ENCODE measurements around the gene FOXO1. TPM values are rescaled to one million over a fixed set of nuclear protein-coding genes. Genes with fewer than 3 reads are reported as not detected.

FOXO1 gene
- total and polyA plus RNA-seq, 2 experiments from 2014 or later = 32.4 to 68.0 TPM

DNA sequence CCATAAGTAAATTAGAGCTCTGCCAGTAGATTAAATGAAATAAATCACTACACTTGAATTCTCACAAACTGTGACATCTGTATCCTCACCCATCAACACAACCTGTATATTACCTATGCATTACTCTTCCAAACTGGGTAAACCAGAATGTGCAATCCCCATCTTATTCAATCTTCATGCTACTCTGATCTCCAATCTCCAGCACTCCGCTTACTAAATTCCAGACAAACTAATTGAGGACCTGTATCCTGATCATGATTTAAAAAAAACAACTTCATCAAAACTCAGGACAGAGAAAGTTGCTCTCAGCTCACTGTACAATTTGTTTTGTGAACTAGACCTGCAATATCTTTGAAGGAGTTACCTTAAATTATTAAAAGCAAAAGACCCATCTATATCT, 74.4 kb downstream of the FOXO1 start (continued):
- TF ChIP-seq, protein P1, sequence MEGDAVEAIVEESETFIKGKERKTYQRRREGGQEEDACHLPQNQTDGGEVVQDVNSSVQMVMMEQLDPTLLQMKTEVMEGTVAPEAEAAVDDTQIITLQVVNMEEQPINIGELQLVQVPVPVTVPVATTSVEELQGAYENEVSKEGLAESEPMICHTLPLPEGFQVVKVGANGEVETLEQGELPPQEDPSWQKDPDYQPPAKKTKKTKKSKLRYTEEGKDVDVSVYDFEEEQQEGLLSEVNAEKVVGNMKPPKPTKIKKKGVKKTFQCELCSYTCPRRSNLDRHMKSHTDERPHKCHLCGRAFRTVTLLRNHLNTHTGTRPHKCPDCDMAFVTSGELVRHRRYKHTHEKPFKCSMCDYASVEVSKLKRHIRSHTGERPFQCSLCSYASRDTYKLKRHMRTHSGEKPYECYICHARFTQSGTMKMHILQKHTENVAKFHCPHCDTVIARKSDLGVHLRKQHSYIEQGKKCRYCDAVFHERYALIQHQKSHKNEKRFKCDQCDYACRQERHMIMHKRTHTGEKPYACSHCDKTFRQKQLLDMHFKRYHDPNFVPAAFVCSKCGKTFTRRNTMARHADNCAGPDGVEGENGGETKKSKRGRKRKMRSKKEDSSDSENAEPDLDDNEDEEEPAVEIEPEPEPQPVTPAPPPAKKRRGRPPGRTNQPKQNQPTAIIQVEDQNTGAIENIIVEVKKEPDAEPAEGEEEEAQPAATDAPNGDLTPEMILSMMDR (conservative IDR thresholded peaks at IDR 0.05; ENCODE audit: low read depth in 2 of 2) = no peak
- no peak for TF ChIP-seq CREB1 (CRISPR knock-in tag; IDR thresholded peaks at IDR 0.05; ENCODE audit: low read depth)
- TF ChIP-seq POLR2AphosphoS5 (IDR thresholded peaks at IDR 0.05; ENCODE audit: low read depth) = no peak
- TF ChIP-seq EZH2phosphoT487 (IDR thresholded peaks at IDR 0.05; ENCODE audit: unreplicated experiment) = no peak
- TF ChIP-seq EZH2 (IDR thresholded peaks at IDR 0.05; ENCODE audit: low read depth, unreplicated experiment) = no peak
- no peak for TF ChIP-seq JUNB (IDR thresholded peaks at IDR 0.05; ENCODE audit: unreplicated experiment)
- TF ChIP-seq STAT1 (IDR thresholded peaks at IDR 0.05; ENCODE audit: unreplicated experiment) = no peak
- TF ChIP-seq, protein P2, sequence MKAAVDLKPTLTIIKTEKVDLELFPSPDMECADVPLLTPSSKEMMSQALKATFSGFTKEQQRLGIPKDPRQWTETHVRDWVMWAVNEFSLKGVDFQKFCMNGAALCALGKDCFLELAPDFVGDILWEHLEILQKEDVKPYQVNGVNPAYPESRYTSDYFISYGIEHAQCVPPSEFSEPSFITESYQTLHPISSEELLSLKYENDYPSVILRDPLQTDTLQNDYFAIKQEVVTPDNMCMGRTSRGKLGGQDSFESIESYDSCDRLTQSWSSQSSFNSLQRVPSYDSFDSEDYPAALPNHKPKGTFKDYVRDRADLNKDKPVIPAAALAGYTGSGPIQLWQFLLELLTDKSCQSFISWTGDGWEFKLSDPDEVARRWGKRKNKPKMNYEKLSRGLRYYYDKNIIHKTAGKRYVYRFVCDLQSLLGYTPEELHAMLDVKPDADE (IDR thresholded peaks at IDR 0.05) = no peak

GRCh38 chr13:40591091-40591490, 75.3 kb downstream of the FOXO1 start:
- ATAC-seq (no peak), DNase-seq (ENCODE audit: low spot score) (no peak)
- Histone ChIP-seq H3K27me3 (ENCODE audit: insufficient read depth) (no peaks in the 10 kb centered on the region), H3K79me2 (replicated peaks; ENCODE audit: insufficient read depth) (peaks cover 100% of the 10 kb centered on the region), H2AFZ (no peak overlapping the region), H3K4me3 (no peak overlapping the region), H3K27ac (ENCODE audit: low read depth) (no peak overlapping the region; the same call in 1 of the 2 replicates), H3F3A (replicated peaks; ENCODE audit: low read depth) (no peaks in the 10 kb centered on the region), H3K36me3 (ENCODE audit: insufficient read depth) (no peaks in the 10 kb centered on the region), H3K4me2 (no peak overlapping the region), H3K9me2 (ENCODE audit: insufficient read depth) (no peaks in the 10 kb centered on the region), H4K20me1 (replicated peaks; ENCODE audit: insufficient read depth) (peaks cover 88% of the 10 kb centered on the region), H3K4me1 (ENCODE audit: insufficient read depth) (peaks cover 70% of the 10 kb centered on the region)
- Mint-ChIP-seq H3K27ac (no peak overlapping the region), H3K27me3 (ENCODE audit: insufficient read depth, low read depth, poor library complexity) (peaks cover 2% of the 10 kb centered on the region), H3K4me3 (no peak overlapping the region), H3K4me1 (peaks cover 82% of the 10 kb centered on the region), H3K9me3 (no peaks in the 10 kb centered on the region), H3K36me3 (ENCODE audit: low read depth) (no peaks in the 10 kb centered on the region; the same call in 1 of the 3 replicates)
- TF ChIP-seq STAT1 (IDR thresholded peaks at IDR 0.05; ENCODE audit: unreplicated experiment) (no peak), NANOG (IDR thresholded peaks at IDR 0.05; ENCODE audit: borderline replicate concordance) (no peak), EZH2 (IDR thresholded peaks at IDR 0.05; ENCODE audit: low read depth, unreplicated experiment) (no peak)
- TF ChIP-seq, protein P3, sequence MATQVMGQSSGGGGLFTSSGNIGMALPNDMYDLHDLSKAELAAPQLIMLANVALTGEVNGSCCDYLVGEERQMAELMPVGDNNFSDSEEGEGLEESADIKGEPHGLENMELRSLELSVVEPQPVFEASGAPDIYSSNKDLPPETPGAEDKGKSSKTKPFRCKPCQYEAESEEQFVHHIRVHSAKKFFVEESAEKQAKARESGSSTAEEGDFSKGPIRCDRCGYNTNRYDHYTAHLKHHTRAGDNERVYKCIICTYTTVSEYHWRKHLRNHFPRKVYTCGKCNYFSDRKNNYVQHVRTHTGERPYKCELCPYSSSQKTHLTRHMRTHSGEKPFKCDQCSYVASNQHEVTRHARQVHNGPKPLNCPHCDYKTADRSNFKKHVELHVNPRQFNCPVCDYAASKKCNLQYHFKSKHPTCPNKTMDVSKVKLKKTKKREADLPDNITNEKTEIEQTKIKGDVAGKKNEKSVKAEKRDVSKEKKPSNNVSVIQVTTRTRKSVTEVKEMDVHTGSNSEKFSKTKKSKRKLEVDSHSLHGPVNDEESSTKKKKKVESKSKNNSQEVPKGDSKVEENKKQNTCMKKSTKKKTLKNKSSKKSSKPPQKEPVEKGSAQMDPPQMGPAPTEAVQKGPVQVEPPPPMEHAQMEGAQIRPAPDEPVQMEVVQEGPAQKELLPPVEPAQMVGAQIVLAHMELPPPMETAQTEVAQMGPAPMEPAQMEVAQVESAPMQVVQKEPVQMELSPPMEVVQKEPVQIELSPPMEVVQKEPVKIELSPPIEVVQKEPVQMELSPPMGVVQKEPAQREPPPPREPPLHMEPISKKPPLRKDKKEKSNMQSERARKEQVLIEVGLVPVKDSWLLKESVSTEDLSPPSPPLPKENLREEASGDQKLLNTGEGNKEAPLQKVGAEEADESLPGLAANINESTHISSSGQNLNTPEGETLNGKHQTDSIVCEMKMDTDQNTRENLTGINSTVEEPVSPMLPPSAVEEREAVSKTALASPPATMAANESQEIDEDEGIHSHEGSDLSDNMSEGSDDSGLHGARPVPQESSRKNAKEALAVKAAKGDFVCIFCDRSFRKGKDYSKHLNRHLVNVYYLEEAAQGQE (IDR thresholded peaks at IDR 0.05; ENCODE audit: unreplicated experiment) = no peak
